ENCODE data around the gene PXDC1.

DNA sequence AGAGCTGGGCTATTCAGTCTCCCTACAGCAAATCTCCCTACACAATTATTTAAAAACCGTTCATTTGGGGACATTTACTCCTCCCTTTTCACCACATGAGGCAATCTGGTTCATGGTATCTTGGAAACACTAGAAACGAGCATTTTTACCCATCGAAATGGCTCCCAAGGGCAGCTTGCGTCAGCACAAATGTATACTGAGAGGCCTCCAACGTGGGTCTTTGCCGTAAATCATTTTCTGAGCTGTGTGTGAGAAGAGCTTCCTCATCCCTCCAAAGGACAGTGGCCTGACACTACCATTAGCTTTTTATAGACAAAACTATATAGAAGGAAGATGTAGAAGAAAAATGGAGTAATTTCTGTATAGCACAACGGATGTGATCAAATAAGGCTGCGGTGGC, 30.0 kb upstream of the PXDC1 start:
- TF ChIP-seq CTCF (IDR thresholded peaks at IDR 0.05; ENCODE audit: low read depth, low read length) (no peak), POLR2A (IDR thresholded peaks at IDR 0.05; ENCODE audit: extremely low read depth, insufficient read length) (no peak), MYC (IDR thresholded peaks at IDR 0.05; ENCODE audit: low read depth, low read length) (no peak)
- TF ChIP-seq, protein P1, sequence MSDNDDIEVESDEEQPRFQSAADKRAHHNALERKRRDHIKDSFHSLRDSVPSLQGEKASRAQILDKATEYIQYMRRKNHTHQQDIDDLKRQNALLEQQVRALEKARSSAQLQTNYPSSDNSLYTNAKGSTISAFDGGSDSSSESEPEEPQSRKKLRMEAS (IDR thresholded peaks at IDR 0.05; ENCODE audit: low read depth, low read length): no peak

Measured in NB4 (cell line).